ENCODE data around the gene TBX2. TPM values are rescaled to one million over a fixed set of nuclear protein-coding genes. Genes with fewer than 3 reads are reported as not detected.

TBX2 gene
- total RNA-seq, 4 donors from 2014 or later: 23.2 to 42.0 (median 26.5) TPM

- TF ChIP-seq EP300 (IDR thresholded peaks at IDR 0.05): no peak
- DNase-seq (ENCODE audit: low spot score in 2 of 2): no peak
- WGBS, 2 donors: 3% methylated on average over 34 of the region's 34 CpGs
- Histone ChIP-seq H3K36me3 (peaks cover 0 to 7% (median 0%) of the 10 kb centered on the region in 3 donors), H3K9me3 (no peaks in the 10 kb centered on the region), H3K27ac (peak overlapping the region; percentile 62 to 98 (median 92)), H3K27me3 (peaks cover 3 to 58% of the 10 kb centered on the region in 2 donors), H3K4me3 (peak overlapping the region; percentile 50 to 88 (median 66)), H3K4me1 (peaks cover 0 to 90% (median 37%) of the 10 kb centered on the region in 4 donors)
Measured at GRCh38 chr17:61398721-61399130, 917 bp upstream of the TBX2 start.

GRCh38 chr17:61400066-61400716 lies 548 bp downstream of the TBX2 start:
- Histone ChIP-seq H3K36me3 (peaks cover 0 to 17% (median 0%) of the 10 kb centered on the region in 3 donors), H3K9me3 (no peaks in the 10 kb centered on the region), H3K27me3 (peaks cover 3 to 71% of the 10 kb centered on the region in 2 donors), H3K4me1 (peaks cover 0 to 90% (median 39%) of the 10 kb centered on the region in 4 donors), H3K4me3 (peak overlapping the region; percentile 47 to 74 (median 62)), H3K27ac (peak overlapping the region; percentile 66 to 96 (median 90))
- no peak for DNase-seq (ENCODE audit: low spot score in 2 of 2)
- TF ChIP-seq CTCF (IDR thresholded peaks at IDR 0.05): no peak
- 0 to 1% methylated on average over 24 to 25 of the region's 90 CpGs for WGBS, 2 donors

GRCh38 chr17:61400717-61401388 lies 1.2 kb downstream of the TBX2 start:
- Histone ChIP-seq H3K4me1 (peaks cover 0 to 91% (median 42%) of the 10 kb centered on the region in 4 donors), H3K4me3 (peak overlapping the region; percentile 47 to 74 (median 62)), H3K27ac (peak overlapping the region; percentile 66 to 96 (median 90)), H3K9me3 (no peaks in the 10 kb centered on the region), H3K36me3 (peaks cover 0 to 23% (median 0%) of the 10 kb centered on the region in 3 donors), H3K27me3 (peaks cover 3 to 74% of the 10 kb centered on the region in 2 donors)
- WGBS, 2 donors: 4 to 7% methylated on average over 45 of the region's 45 CpGs
- no peak for DNase-seq (ENCODE audit: low spot score in 2 of 2)
- TF ChIP-seq CTCF (IDR thresholded peaks at IDR 0.05) (no peak), EP300 (IDR thresholded peaks at IDR 0.05) (no peak), POLR2A (IDR thresholded peaks at IDR 0.05) (no peak)

- Histone ChIP-seq H3K27me3 (peaks cover 3 to 68% of the 10 kb centered on the region in 2 donors), H3K4me1 (peaks cover 0 to 91% (median 36%) of the 10 kb centered on the region in 4 donors), H3K27ac (peak overlapping the region; percentile 66 to 96 (median 90)), H3K36me3 (peaks cover 0 to 27% (median 0%) of the 10 kb centered on the region in 3 donors), H3K9me3 (no peaks in the 10 kb centered on the region), H3K4me3 (peak overlapping the region; percentile 47 to 74 (median 62))
- no peak for TF ChIP-seq POLR2A (IDR thresholded peaks at IDR 0.05)
- TF ChIP-seq EP300 (IDR thresholded peaks at IDR 0.05): peak in 1 of 2 donors; percentile 20
- no peak for TF ChIP-seq CTCF (IDR thresholded peaks at IDR 0.05)
- no peak for DNase-seq (ENCODE audit: low spot score in 2 of 2)
- 24 to 39% methylated on average over 20 to 22 of the region's 25 CpGs for WGBS, 2 donors
Measured at GRCh38 chr17:61401389-61402072, 1.9 kb downstream of the TBX2 start.

GRCh38 chr17:61402073-61402541 lies 2.5 kb downstream of the TBX2 start:
- H3K9me3 ChIP-seq: no peaks in the 10 kb centered on the region
- peaks cover 0 to 27% (median 0%) of the 10 kb centered on the region in 3 donors for H3K36me3 ChIP-seq
- DNase-seq (ENCODE audit: low spot score in 2 of 2): no peak
- peak overlapping the region; percentile 66 to 96 (median 90) for H3K27ac ChIP-seq
- peak overlapping the region; percentile 47 to 74 (median 62) for H3K4me3 ChIP-seq
- peaks cover 0 to 86% (median 32%) of the 10 kb centered on the region in 4 donors for H3K4me1 ChIP-seq
- WGBS, 2 donors: 34 to 36% methylated on average over 6 to 11 of the region's 11 CpGs
- TF ChIP-seq POLR2A (IDR thresholded peaks at IDR 0.05) (no peak), EP300 (IDR thresholded peaks at IDR 0.05) (no peak), CTCF (IDR thresholded peaks at IDR 0.05) (no peak)
- H3K27me3 ChIP-seq: peaks cover 3 to 64% of the 10 kb centered on the region in 2 donors
